Stimulated activated CD4-positive, alpha-beta T cell treated with anti-CD3 and anti-CD28 coated beads, TNF-alpha, amount 100 ng/mL, for 48 hours (primary cell): ENCODE measurements around the gene GPATCH2.

Experiments used
- DNase-seq, 3 donors: peaks; one replicate each; pipeline ENCODE4 v3.0.0-alpha.2; 2020; ENCODE audit warnings: low read depth in 3 of 3

The GPATCH2 gene

DNA sequence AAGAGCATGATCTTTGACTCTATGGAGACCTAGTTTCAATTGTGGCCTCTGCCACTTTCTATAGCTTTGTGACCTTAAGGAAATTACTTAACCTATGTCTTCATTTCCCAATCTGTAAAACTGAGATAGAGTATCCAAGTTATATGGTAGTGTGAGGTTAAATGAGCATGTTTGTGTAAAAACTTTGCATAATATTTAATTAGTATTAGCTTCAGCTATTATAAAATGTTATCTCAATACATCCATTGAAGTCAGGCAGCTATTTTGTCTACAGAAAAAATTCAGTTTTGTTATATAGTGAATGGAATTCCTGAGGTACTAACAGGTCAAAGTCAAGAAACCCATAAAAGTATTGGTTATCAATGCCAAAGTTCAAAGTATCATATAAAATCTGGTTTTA, 53.6 kb downstream of the GPATCH2 start:
- DNase-seq: no peak

DNA sequence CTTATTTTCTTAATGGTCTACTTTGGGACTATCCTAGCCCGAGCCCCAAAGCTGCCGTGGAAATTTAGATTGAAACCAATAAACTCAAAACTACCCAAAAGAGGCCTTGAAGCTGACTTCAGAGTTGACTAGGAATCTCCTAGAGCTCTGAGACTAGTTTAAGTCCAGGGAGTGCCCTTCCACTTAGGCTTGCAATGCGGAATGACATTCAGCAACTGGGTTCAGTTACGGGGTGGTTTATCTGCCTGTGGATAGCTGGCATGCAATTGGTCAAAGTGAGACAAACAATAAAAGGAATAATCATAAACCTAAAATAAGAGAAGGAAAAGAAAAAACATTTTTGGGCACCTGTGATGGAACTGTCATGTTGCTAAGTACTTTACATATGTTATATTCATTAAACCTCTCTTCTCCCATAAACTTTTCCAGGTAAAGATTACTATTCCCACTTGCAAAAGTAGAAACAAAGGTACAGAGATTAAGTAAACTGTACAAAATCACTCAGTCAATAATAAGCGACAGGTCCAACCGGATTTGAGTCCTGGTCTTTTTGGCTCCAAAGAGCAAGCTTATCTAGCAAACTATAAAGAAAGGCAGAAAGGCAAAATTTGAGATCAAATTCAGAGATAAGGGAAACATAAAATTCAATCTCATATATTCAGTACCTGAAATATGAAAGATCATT, 56.5 kb downstream of the GPATCH2 start:
- DNase-seq: no peak

DNA sequence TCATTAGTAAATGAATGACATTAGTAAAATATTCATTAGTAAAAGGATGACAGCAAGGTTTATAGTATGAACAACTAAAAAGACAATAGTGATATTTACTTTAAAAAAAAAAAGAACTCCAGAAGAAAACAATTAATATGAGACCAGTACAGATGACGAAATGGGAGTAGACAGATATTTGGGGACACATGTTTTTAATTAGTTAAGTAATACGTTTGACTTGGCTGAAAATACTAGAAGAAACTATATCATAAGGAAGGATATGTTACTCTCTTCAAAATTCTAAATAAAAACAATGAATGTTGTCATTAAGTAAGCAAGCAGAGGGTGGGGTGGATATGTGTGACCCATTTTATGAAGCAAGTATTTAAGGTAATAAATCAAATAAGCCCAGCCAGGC, 61.9 kb downstream of the GPATCH2 start:
- DNase-seq: no peak

DNA sequence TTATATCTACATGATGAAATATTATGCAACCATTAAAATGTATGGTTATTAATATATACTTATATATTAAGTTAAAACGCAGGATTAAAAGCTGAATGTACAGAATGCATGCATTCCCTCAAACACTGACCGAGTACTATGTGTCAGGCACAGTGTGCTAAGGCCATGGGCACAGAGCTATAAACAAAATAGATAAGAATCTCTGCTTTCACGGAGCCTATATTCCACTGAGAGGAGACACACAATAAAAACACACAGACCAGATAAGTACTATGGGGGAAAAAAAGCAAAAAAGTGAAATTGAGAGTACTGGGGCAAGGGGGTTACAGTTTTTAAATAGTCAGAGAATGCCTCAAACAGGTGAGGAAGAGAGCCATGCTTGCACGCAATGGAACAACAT, 62.7 kb downstream of the GPATCH2 start:
- DNase-seq: no peak

DNA sequence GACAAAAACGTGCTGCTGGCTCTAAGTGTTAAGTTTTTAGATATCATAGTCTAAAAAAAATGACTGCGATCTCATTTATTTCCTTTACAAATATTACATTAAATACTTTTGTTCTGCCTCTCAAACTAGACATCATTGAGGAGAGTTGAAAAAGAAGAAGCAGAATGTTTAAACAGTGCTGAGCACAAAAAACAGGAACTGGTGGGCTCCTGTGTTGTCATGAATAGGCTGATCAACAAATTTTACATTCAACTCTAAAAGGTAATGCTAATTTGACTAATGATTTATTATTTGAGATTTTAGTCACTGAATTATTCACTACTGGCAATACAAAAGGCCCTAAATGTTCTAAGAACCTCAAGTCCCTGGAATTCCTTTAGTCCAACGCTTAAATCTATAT, 66.1 kb downstream of the GPATCH2 start:
- DNase-seq: no peak

DNA sequence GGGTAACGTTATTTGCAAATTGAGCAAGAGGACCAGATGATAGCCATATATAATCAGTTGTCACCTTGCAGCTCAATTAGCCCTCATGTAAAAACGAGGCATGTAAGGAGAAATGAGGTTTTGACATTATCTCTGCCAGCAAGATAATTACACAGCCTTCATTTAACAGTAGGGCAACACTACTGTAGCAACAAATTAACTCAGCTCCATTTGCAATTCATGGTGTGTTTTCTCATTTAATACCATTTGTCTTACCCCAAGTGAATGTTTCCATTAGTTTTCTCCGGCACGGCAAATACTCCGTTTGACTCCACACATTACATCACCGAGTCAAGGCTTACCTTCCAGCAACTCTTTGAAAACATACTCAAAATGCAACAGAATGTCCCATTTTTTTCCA, 66.7 kb downstream of the GPATCH2 start:
- DNase-seq: no peak

DNA sequence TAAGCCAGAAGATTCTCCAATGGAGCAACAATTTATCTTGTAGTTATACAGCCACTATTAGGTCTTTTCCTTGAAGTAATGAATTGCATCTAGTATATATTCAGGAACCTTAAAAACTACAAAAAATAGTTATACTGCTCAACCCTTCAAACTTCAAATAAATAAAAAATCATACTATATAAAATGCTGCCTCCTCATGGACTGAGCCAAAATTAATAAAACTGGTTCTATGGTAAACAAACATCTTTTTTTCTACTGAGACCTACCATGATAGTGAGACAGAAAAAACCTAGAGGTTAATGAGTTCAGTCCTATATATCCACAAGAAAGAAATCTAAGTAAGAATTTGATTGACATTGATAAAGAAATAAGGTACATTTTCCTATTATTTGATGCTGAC, 67.7 kb downstream of the GPATCH2 start:
- no peak for DNase-seq

DNA sequence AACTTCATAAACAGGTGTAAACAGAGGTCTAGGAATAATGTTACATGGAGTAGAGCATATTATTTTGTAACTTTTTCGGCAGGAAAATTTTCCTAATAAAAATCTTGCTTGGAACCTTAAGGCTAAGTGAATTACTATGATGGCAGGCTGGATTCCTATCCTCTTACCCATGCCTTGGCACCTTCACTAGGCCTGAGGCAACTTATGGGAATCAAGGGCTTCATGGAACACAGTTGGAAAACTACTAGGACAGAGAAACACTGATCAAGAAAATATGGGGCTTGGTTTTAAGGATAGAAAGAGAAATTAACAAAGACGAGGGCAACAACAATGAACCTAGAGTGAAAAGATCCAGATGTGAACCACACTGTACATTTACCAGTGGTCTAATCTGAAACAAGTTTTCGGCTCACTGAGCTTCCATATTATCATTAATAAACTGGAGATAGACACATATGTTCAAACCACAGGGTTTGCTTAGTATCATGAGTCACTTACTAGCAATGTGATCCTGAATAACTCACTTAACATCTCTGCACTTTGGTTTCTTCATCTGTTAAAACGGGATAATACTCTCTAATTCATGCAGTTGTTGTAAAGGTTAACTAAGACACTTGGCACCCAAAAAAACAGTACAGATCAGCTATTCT, 68.5 kb downstream of the GPATCH2 start:
- DNase-seq: no peak

DNA sequence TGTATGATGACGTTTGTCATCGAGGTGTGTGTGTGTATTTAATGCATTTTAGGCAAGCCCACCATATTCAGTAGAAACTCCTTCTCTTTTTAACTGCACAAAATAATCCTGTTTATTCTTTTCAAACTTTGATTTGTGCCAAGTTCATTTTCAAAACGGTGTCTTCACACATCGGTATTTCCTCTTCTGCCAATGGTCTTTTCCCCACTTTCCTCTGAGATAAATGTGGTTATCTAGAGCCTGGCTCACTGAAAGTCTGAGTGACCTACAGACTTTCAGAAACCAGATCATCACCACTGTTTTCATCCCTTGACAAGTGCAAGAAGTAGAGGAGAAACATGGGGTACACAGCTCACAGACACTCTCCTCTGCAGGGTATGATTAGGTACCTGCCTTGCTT, 69.4 kb downstream of the GPATCH2 start:
- DNase-seq: no peak

DNA sequence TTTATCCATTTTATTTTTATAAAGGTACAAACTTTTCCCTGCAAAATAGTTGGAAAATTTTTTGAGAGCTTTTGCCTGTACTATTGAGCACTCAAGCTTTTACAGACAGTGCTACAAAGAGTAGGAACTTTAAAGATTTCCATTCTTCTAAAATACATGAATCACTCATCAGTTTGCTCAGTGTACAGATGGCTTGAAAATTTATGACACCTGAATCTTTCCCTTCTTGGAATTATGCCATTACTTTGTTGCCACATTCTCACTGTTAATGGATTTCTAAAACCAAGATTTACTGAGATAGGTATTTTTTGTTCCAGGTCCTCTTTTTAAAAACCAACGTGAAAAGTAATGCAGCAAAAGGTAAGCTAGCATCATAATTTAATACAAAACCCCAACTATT, 76.0 kb downstream of the GPATCH2 start:
- no peak for DNase-seq

DNA sequence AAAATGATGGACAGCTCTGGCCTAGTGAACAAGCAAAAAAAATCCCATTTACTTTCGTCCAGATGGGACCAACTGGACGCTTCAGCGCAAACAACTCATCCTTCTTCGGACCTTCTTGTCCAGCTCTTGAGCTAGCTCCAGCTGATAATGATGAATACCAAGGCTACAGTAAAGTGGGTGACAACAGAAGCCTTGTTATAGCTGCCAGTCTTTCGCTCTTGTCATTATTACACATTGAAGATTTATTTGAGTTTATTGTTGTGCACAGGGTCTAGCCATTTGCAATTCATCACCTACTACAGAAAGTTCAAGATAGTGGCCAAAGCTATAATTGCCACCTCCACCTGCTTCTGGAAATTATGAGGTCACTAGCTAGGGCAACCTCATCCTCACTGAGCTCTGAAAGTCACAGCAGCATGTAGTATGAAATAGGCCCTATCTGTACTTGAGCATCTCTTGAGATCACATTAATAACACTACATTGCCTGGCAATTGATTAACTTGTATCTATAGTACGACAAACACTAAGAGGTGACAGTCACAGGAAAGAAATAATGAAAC, 76.9 kb downstream of the GPATCH2 start:
- no peak for DNase-seq

DNA sequence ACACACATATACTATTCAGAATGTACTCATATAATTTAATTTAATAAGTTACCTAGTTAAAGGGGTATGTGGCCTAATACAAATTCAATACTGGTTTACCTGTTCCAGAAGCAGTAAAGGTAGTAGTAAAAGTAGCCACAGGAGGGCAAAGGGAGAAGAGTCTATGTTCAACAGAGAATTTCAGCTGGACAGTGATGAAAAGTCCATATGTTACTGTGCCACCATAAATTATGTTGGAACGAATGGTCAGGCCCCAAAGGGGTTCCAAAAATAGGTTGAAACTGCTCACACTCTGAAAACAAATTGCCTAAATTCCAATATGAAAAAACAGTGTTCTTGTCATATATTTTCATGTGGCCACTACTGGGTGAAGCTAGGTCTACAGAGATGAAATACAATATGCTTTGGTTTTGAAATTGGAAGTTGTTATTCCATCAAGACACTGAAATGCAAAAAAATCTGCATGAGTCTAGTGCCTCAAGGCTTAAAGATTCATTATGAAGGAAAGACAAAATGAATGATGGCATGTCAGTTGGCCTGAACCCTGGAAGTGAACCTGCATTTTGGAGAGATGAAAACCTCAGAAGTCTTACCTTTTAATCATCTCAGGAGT, 78.4 kb downstream of the GPATCH2 start:
- no peak for DNase-seq

DNA sequence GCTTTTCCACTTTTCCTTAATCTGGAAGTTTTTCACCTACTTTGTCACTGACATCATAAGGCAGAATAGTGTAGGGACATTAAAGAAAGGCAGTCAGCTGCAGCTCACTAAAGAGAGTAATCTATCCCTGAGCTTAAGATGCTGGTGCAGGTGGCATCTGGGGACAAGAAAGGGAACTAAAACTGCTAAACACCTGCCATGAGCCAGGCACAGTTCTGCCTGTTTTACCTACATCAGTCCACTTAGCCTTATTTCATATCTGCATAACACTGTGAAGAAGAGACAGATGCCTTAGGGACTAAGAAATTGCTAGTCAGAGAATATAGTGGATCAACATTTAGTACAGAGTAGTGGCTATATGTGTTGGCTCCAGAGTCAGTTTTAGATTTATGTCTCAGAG, 88.1 kb downstream of the GPATCH2 start:
- DNase-seq: no peak

DNA sequence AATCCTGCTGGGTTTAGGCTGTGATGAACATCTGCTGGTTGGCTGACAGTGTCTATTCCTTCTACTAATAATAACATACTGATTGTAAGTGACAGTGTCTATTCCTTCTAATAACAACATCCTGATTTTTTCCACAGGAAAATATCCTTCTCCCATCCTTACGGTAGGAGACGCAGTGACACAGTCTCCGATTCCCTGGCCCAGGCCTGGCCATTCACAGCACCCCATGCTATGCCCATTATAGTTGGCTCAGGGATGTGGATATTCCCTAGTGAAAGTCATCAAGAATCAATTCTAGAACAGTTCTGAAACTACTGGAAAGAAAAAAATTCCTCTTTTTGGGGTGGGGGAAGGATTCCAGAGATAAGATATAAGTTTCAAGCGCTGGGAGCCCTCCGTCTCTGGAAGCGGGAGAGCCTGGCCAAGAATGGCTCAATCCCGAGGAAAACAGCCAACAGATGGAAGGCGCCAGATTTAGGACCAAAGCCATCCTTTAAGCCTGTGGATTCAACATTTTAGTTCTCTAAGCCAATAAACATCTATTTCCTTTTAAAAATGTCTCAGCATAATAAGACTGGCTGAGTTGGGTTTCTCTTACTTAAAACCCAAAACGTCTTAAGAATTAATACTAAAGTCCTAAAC, 88.6 kb downstream of the GPATCH2 start:
- DNase-seq: no peak

DNA sequence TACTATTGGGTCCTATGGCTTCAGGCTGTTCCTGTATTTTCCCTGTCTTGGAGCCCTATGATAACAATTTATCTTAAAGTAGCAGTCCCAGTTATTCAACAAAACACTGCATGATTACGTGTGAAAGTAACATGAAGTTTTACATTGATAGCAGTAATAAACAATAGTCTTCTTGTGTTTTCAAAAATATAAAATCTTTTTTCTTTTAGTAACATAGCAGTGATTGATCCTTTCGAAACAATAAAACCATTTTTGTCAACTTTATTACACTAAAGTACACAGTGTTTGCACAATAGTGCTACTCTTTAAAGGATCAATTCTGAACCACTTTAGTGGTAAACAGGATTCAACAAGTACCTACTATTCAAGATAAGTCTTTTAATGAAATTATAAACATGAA, 90.6 kb downstream of the GPATCH2 start:
- DNase-seq: no peak

DNA sequence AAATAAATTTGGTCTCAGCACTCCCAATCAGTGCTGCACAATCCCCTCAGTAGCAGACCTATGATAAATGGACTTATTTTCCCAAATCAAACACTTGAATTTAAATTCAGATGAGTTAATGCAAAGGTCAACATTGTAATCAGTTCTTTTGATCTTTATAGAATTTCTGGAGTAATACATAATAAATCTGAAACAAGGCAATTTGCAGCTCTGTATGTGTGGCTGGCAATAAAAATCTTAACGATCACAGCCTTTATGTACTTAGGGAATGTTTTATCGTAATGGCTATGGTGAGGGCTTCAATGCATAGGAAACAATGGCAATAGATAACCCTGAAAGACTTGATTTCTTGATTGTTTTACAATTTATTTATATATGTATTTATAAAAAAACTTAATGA, 91.4 kb downstream of the GPATCH2 start:
- no peak for DNase-seq

DNA sequence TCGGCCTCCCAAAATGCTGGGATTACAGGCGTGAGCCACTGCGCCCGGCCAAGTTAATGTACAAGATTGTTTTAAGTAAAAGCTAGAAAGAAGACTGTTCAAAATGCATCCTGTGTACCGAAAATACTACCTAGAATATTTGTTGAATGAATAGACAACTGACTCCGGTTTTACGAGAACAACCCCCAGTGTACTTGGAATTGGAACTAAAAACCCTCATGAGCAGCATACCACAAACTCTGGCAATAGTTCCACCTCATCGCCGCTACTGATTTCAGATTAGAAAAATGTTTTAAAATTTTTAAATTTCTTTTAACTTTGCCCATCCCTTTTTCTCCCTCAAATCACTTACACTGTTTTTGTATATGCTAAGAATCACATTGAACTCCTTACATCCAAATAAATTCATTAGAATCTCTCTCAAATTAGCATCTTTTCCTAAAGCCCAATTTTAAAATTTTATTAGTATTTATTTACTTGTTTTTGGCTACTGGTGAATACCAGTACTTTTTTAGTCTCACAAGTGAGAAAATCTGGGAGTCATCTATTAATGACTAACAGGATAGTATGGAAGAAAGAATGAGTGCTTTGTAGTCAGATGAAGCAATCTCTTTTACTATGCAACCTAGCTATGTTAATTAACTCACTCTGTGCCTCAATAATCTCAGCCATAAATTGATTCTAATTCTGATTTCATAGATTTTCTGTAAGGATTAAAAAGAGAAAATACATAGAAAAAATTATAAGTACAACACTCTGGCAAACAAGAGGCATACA, 95.1 kb downstream of the GPATCH2 start:
- no peak for DNase-seq

DNA sequence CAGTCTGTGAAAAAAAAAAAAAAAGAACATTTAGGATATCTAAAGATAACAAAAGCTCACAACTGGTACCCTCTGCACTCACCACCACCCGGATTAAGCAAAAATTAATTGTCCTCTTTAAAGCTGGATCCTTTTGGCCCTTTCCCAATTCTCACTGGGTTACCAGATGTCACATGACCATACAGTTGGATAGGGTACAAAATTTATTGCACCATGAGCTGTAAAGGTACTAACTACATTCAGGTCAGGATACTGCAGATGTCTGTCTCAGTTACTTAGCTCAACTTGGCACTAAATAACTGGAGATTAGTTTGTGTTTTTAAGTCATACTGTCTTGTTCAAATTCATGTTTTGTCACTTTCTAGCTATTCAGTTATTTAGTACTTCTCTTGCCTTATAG, 96.3 kb downstream of the GPATCH2 start:
- no peak for DNase-seq

DNA sequence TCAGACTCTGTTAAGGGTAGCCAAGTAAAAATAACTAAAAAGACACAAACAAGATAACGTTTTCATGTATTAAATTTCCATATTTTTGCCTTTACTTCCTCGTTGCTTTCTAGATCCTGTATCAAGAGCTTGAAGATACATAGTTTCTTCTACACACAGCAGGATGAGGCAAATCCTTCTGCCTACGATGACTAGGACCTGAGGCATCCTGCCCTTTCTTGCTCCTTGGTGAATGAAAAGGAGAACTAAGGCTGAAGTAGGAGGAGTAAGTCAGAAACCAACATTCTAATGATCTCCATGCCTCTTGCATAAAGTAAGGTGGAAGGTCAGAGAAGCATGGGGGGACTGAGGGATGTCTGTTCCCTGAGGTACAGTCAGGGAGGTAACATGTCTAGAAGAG, 102.6 kb downstream of the GPATCH2 start:
- DNase-seq: no peak

DNA sequence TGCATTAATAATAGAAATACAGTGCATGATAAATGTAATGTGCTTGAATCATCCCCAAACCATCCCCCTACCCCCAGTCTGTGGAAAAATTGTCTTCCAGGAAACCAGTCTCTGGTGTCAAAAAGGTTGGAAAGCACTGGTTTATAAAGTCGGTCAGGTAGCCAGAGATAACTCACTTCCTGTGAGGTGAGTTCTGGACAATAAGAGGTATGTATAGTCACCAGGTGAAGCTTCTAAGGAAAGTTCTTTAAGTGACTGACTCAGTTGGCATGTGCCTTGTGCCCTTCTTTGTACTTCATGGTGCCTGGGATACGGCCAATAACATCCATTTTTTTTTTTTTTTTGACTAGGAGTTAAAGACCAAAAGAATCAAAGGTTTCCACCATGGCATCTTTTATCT, 103.7 kb downstream of the GPATCH2 start:
- no peak for DNase-seq

DNA sequence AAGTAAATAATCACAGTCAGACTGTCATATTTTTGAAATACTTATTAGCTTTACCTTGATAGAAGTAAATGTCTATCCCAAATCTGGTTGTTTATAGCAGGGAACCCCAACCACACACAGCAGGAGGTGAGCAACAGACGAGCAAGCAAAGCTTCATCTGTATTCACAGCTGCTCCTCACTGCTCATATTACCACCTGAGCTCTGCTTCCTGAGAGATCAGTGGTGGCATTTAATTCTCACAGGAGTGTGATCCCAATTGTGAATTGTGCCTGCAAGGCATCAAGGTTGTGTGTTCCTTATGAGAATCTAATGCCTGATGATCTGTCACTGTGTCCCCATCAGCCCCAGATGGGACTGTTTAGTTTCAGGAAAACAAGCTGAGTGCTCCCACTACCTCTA, 104.3 kb downstream of the GPATCH2 start:
- no peak for DNase-seq
